Hematopoietic multipotent progenitor cell treated with erythropoietin and hydrocortisone succinate and interleukin-3 and kit ligand, for 6 days (in vitro differentiated cells): ENCODE data around the gene RRM2.

Experiments used
- DNase-seq: peaks from one replicate; pipeline ENCODE4 v3.0.0-alpha.2; 2015

The RRM2 gene

GRCh38 chr2:10159086-10159485, 36.5 kb downstream of the RRM2 start:
- DNase-seq: no peak

- DNase-seq: no peak
Observed at GRCh38 chr2:10159581-10160131, 37.1 kb downstream of the RRM2 start.

DNA sequence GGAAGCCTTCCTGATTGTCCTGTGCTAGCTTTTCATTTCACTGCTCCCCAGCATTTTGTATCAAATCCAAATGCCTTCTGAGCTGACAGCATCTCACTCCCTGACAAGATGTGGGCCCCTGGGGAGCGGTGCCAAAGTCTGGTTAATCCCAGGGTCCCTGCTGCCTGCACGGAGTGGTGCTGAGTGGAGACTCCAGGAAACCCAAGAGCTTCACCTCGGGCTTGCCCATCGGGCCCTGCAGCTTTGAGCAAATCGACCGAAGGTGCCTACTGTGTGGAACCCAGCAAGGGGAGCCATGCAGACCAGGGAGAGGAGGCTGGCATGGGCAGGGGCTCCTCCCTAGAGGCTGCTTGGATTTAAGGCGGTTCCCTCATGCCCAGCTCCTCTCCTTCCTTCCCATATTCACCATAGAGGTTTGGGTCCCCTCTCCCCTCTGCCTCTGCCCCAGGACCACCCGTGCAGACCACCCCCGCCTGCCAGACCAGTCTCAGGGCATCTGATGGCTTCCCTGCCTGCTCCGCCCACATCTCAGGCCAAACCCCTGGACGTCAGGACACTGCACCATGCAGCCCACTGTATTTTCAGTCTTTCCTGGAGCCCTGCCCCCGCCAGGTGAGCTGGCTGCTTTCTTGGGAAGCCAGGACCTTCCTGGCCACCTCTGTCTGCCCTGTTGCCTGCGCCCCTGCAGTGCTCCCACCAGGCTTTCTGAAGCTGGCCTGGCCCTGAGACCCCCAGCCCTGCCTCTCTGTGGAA, 37.8 kb downstream of the RRM2 start:
- no peak for DNase-seq

DNA sequence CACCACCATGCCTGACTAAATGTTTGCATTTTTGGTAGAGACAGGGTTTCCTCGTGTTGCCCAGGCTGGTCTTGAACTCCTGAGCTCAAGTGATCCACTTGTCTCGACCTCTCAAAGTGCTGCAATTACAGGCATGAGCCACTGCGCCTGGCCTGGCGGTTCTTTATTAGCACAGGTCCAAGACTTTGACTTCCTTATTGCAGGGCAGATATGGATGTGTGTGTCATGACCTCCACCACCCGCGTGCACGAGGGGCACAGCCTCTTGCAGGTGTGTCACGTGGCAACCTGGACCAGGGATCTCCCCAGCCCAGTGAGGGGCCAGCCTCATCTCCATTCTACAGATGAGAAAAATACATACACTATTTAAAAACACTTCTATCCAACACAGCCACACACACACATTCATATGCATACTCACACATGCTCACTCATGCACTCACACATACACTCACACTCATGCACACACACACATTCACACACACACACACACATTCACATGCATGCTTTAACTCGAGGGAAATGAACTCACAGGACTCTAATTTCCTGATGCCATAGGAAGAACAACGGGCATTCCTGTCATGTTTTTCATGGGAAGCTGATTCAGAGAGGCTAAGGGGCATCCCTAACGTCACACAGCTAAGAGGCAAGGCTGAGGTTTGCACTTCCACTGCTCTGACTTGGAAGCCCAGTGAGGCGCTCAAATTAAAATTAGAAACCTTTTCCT, 38.8 kb downstream of the RRM2 start:
- DNase-seq: no peak

GRCh38 chr2:10161961-10162441, 39.5 kb downstream of the RRM2 start:
- DNase-seq: no peak

GRCh38 chr2:10162586-10163497, 40.3 kb downstream of the RRM2 start:
- DNase-seq: no peak

DNA sequence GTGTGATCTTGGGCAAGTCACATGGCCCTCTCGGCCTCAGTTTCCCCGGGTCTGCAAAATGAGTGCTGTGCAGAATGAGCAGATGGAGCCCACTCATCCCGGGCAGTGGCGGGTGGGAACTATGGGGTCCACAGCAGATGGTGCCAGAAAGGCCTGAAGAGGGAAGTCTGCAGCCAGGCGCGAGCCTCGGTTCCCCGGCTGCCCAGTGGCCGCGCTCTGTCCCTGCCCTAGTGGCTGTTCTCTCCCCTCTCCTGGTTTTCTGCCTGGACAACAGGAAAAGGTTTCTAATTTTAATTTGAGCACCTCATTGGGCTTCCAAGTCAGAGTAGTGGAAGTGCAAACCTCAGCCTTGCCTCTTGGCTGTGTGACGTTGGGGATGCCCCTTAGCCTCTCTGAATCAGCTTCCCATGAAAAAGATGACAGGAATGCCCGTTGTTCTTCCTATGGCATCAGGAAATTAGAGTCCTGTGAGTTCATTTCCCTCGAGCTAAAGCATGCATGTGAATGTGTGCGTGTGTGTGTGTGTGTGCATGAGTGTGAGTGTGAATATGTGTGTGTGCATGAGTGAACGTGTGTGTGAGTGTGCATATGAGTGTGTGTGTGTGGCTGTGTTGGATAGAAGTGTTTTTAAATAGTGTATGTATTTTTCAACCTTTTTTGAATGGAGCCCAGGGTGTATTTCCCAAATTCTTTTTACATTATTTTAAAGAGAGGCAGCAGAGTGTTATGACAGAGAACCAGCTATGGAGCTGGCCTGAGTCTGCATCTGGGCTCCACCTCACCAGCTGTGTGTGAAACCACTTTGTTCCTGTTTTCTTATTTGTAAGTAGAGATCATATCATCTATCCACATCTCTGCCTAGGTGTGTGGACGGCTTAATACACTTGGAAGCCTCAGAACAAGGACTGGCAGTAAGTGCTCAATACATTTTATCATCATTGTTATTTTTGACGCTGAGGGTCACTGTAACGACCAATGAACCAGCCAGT, 41.3 kb downstream of the RRM2 start:
- DNase-seq: no peak

DNA sequence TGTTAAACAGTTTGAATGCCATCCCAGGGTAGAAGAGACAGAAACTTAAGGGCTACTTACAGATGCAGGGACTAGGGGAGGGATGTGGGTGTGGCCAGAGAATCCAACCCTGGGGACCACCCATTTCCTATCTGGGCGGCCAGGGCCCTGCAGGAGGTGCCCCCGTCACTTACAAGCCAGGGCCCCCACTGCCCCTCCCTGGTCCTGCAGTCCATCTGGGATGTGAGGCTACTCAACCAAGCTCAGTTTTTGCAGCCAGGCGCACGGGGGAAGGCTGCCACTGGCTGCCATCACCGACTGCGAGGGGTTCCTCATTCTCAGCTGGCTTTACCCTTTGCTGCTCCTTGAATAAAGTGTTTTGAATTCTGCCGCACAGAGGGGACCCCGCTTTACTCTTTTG, 42.1 kb downstream of the RRM2 start:
- no peak for DNase-seq

- DNase-seq: no peak
Observed at GRCh38 chr2:10165282-10165681, 42.7 kb downstream of the RRM2 start.

GRCh38 chr2:10165861-10166675, 43.5 kb downstream of the RRM2 start:
- no peak for DNase-seq

- DNase-seq: no peak
Observed at GRCh38 chr2:10166676-10167292, 44.2 kb downstream of the RRM2 start.

DNA sequence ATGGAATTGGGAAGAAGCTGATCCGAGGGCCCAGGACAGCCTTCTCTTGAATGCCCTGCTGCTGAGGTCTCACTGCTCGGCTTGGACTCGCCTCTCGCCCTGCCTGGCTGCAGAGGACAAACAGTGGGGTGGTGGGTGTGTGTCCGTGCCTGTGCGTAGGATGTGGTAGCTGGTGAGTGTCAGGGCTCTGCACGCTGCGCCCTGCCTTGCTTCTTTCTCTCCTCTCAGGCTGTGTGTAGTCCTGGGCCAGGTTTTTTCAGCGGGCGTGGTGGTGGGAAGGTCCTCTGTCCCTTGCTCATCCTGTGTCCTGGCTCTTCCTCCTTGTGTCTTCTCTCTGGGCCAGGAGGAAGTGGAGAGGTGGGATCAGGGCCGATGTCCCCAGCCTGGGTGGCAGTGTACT, 44.8 kb downstream of the RRM2 start:
- DNase-seq: no peak

DNA sequence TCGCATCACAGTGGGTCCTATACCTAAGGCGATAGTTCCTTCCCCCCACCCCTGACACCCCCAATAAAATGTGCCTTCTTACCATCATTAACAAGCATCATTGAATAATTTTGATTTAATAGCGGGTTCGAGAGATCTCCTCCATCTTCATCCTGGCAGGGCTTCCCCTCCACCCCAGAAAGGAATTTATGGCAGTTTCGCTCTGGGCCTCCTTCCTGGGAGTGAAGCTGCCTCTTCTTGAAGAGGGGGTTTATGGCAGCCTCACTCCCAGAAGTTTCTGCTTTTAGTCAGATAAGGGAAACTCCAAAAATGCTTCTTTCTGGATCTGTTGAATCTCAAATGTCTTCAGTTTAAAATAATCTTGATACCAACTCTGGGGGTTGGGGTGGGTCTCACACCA, 45.7 kb downstream of the RRM2 start:
- no peak for DNase-seq

- DNase-seq: no peak
Observed at GRCh38 chr2:10169053-10169578, 46.6 kb downstream of the RRM2 start.

DNA sequence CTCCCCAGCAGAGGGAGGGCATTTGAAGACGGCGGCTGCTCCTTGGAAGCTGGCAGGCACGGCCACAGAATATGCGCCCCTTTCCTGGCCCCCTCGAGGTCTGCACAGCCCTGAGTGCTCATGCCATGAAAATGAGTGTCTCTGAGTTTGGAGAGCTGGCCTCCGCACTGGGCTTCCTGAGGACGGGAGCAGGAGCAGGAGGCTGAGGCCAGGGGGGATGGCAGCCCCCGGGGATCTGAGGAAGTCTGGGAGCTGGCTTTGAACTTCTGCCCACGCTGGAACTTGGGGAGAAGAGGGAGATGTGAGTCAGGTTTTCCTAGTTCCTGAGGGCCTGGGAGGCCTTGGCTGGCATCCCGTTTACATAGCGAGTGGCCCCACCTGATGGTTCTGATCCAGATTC, 47.0 kb downstream of the RRM2 start:
- DNase-seq: no peak

- no peak for DNase-seq
Observed at GRCh38 chr2:10170256-10170655, 47.7 kb downstream of the RRM2 start.

DNA sequence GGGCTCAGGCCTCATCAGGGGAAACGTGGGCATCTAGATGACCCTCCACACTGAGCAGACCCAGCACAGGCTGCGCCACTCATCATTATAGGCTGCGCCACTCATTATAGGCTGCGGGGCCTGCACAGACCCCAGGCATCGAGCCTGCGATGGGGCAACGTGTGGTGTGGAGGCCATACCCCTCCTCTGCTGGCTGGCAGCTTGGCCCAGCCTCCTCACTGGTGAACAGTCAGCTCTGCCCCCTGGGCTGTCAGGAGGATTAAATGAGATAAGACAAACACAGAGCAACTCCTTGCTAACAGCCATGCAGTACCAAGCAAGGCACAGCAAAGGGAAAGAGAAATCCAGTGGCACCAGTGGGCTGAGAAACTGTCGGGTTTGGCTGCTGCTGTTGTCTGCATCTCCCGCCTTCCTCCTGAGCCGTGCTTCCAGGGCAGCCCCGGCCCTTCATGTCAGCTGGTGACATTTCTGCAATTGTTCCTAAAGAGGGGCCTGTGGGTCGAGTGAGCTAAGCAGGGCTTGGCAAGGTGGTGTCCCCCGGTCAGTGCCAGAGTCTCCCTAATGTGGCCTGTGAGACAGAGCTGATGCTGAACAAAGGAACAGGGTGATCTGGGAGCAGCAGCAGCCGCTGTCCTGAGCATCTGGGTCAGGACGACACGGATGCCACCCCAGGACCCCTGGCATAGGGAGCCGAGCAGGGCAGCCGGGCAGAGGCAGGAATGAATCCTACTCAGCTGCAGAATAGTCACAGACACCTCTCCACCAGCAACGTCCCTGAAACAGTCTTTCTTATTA, 48.7 kb downstream of the RRM2 start:
- no peak for DNase-seq

GRCh38 chr2:10172033-10172871, 49.7 kb downstream of the RRM2 start:
- DNase-seq: no peak
